Coronary artery (tissue), 2 donors: ENCODE data around the gene CPA4.
A peak's percentile ranks its signal among the peaks of the same experiment; 100 is the strongest.

Experiments
- DNase-seq: peaks from one replicate; pipeline ENCODE4 v3.0.0-alpha.2; 2017; ENCODE audit warnings: low spot score
- H3K27ac ChIP-seq, 2 donors: fragments of 200-600 bp; sonication (generic); one replicate each; pipeline ENCODE4 v1.5.1; 2016 to 2019
- H3K4me3 ChIP-seq: fragments of 200-600 bp; sonication (generic); 2 replicates; pipeline ENCODE4 v1.5.1; 2016; ENCODE audit warnings: mild to moderate bottlenecking, moderate library complexity
- CTCF ChIP-seq: fragments of 200-600 bp; sonication (generic); IDR thresholded peaks from one replicate; pipeline ENCODE4 v1.5.1; 2019; ENCODE audit warnings: antibody characterized with exemption

CPA4 gene

GRCh38 chr7:130286881-130287280 lies 6.1 kb upstream of the CPA4 start:
- no peak for DNase-seq
- TF ChIP-seq CTCF, result no peak
- Histone ChIP-seq H3K27ac (no peak overlapping the region), H3K4me3 (no peak overlapping the region)

- no peak for TF ChIP-seq CTCF
- Histone ChIP-seq H3K27ac (no peak overlapping the region), H3K4me3 (no peak overlapping the region)
- DNase-seq, result no peak
Observed at GRCh38 chr7:130288168-130288567, 4.8 kb upstream of the CPA4 start.

DNA sequence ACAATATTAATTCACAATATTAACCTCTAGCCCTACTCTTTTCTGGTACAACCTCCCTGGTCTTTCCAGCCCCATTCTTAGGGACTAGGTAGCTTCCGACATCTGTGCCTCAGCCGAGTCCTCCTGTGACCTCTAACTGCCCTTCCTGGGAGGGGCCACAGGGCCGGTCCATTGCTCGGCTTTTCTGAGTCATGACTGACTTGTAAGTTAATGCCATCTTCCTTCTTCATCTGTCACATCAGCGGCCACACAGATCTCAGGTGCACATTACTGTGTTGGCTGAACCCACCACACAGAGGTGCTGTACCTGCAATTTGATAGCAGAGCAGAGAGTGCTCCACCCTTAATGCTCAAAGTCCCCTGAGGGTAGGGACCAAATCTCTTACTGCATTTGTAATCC lies 4.1 kb upstream of the CPA4 start:
- no peak overlapping the region for H3K27ac ChIP-seq
- no peak for TF ChIP-seq CTCF
- DNase-seq, result no peak

GRCh38 chr7:130289478-130289877 lies 3.5 kb upstream of the CPA4 start:
- H3K27ac ChIP-seq, result no peak overlapping the region
- DNase-seq, result no peak
- H3K4me3 ChIP-seq, result no peak overlapping the region
- no peak for TF ChIP-seq CTCF

More for the DNA sequence above, 4.1 kb upstream of the CPA4 start:
- no peak overlapping the region for H3K4me3 ChIP-seq

- no peak for DNase-seq
- TF ChIP-seq CTCF, result no peak
- no peak overlapping the region for H3K27ac ChIP-seq
- H3K4me3 ChIP-seq, result no peak overlapping the region
Observed at GRCh38 chr7:130290745-130291144, 2.2 kb upstream of the CPA4 start.

DNA sequence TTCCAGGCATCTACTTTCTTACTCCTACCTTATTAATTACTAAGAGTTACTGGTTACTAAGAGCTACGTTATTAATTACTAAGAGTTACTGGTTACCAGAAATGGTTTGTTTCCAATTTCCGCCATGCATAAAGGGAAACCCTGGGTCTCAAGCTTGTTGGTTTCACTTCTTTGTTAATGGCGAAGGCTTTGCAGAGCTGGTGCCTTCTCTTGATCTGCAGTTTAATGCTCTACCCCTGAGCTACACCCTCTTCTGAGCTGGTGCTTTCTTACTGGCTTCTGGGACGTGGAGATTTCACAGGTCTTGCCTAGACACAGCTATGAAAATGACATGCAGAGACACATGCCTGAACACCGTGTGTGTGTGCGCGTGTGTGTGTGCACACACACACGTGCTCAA lies 560 bp downstream of the CPA4 start:
- no peak overlapping the region for H3K4me3 ChIP-seq
- H3K27ac ChIP-seq, result peak overlapping the region; percentile 40 to 69
- TF ChIP-seq CTCF, result no peak
- DNase-seq, result no peak

- Histone ChIP-seq H3K27ac (no peak overlapping the region), H3K4me3 (no peak overlapping the region)
- no peak for DNase-seq
- no peak for TF ChIP-seq CTCF
Observed at GRCh38 chr7:130294314-130294713, 1.4 kb downstream of the CPA4 start.
